Measurements from ENCODE around the gene PI4KA. TPM values are rescaled to one million over a fixed set of nuclear protein-coding genes. Genes with fewer than 3 reads are reported as not detected.

Gene PI4KA
- total RNA-seq, 1 experiment from 2014 or later: 71.6 TPM

DNA sequence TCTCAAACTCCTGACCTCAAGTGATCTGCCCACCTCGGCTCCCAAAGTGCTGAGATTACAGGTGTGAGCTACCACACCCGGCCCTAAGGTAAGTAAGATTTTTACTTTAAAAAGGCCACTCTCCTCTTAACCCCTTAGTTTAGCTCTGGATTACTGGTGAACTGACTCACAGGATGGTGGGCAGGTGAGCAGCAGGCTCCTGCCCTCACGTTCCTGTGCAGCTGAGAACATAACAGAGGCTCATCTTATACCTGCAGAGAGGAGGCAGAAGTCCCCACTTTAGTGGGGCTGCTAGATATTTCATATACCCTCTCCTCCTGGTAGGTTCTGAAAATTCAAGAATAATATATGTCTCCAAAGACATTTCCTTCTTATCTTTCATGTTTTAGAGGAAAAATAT is 101.8 kb downstream of the PI4KA start:
- DNase-seq (ENCODE audit: low spot score): no peak
- Histone ChIP-seq H3K4me3 (ENCODE audit: low read depth, low read length, poor library complexity, severe bottlenecking) (no peak overlapping the region), H3K36me3 (ENCODE audit: insufficient read depth, low read length, poor library complexity, severe bottlenecking) (peaks cover 5% of the 10 kb centered on the region), H3K27me3 (replicated peaks; ENCODE audit: insufficient read depth, low read depth, low read length, poor library complexity) (no peaks in the 10 kb centered on the region), H3K4me1 (ENCODE audit: insufficient read depth, low read length, poor library complexity, severe bottlenecking) (no peaks in the 10 kb centered on the region), H3K27ac (ENCODE audit: low read depth, low read length, poor library complexity, severe bottlenecking) (no peak overlapping the region), H3K9me3 (ENCODE audit: low read depth, low read length, poor library complexity, severe bottlenecking) (no peaks in the 10 kb centered on the region)
- CTCF ChIA-PET: no interaction called here
- BruUV-seq (replicated peaks): no TSS peak
- POLR2A ChIA-PET (ENCODE audit: low non-redundant PET): no interaction called here
- intact Hi-C loops (cut with micrococcal nuclease; ENCODE audit: unreplicated experiment): no loop called here
- no peak for TF ChIP-seq EZH2 (IDR thresholded peaks at IDR 0.05; ENCODE audit: borderline replicate concordance, low read depth, low read length, poor library complexity, severe bottlenecking)
- TF ChIP-seq, protein P1, sequence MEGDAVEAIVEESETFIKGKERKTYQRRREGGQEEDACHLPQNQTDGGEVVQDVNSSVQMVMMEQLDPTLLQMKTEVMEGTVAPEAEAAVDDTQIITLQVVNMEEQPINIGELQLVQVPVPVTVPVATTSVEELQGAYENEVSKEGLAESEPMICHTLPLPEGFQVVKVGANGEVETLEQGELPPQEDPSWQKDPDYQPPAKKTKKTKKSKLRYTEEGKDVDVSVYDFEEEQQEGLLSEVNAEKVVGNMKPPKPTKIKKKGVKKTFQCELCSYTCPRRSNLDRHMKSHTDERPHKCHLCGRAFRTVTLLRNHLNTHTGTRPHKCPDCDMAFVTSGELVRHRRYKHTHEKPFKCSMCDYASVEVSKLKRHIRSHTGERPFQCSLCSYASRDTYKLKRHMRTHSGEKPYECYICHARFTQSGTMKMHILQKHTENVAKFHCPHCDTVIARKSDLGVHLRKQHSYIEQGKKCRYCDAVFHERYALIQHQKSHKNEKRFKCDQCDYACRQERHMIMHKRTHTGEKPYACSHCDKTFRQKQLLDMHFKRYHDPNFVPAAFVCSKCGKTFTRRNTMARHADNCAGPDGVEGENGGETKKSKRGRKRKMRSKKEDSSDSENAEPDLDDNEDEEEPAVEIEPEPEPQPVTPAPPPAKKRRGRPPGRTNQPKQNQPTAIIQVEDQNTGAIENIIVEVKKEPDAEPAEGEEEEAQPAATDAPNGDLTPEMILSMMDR (conservative IDR thresholded peaks at IDR 0.05; ENCODE audit: low read depth, low read length): no peak

DNA sequence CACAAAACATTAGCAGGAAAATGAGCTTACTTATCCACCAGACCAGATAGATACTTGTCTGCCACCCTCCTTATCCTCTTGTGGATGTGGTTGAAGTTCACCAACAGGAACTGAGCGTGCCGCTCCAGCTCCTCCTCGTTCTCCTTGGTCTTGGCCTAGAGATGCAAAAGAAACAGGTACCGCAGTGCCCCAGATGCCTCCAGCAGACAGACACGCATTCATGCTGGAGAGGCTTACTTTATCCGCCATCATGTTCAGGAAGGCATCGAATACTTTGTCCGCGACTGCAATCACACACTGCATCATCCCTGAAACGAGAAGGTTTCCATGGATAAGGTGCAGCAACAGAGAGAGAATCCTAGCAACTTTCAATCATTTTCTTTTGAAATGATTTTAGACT is 105.7 kb downstream of the PI4KA start:
- CTCF ChIA-PET: no interaction called here
- BruUV-seq (replicated peaks): no TSS peak
- Histone ChIP-seq H3K27ac (ENCODE audit: low read depth, low read length, poor library complexity, severe bottlenecking) (no peak overlapping the region), H3K9me3 (ENCODE audit: low read depth, low read length, poor library complexity, severe bottlenecking) (no peaks in the 10 kb centered on the region), H3K36me3 (ENCODE audit: insufficient read depth, low read length, poor library complexity, severe bottlenecking) (peaks cover 5% of the 10 kb centered on the region), H3K27me3 (replicated peaks; ENCODE audit: insufficient read depth, low read depth, low read length, poor library complexity) (no peaks in the 10 kb centered on the region), H3K4me3 (ENCODE audit: low read depth, low read length, poor library complexity, severe bottlenecking) (no peak overlapping the region), H3K4me1 (ENCODE audit: insufficient read depth, low read length, poor library complexity, severe bottlenecking) (no peaks in the 10 kb centered on the region)
- TF ChIP-seq, protein P1 (conservative IDR thresholded peaks at IDR 0.05; ENCODE audit: low read depth, low read length): no peak
- TF ChIP-seq EZH2 (IDR thresholded peaks at IDR 0.05; ENCODE audit: borderline replicate concordance, low read depth, low read length, poor library complexity, severe bottlenecking): no peak
- intact Hi-C loops (cut with micrococcal nuclease; ENCODE audit: unreplicated experiment): no loop called here
- POLR2A ChIA-PET (ENCODE audit: low non-redundant PET): no interaction called here
- DNase-seq (ENCODE audit: low spot score): no peak

DNA sequence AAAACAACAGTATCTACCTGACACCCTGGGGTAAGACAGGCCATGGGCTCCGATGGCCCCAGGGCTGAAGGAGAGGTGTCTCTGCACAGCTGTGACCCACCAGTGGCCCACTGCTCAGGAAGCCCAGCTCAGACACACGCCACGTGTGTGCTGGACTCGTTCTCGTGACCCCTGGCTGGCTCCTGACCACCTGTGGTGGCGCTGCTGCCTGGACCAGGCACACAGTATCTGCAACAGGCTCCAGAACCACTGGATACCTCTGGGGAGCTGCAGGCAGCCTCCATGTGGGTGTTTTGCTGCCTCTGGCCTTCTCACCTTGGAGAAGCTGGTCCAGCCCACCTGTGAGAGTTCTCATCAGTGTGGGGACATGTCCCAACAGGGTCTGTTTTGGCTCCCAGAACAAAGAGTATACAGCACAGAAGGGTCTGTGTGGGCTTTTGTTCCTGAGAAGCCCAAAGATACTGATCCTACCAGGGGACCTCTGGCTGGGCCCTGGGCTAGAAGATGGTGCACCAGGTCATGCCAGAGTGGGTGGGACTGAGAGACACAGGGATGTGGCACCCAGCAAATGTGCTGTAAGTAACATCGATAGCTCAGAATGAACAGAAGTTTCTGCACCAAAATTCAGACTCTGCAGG is 106.4 kb downstream of the PI4KA start:
- Histone ChIP-seq H3K4me3 (ENCODE audit: low read depth, low read length, poor library complexity, severe bottlenecking) (no peak overlapping the region), H3K27ac (ENCODE audit: low read depth, low read length, poor library complexity, severe bottlenecking) (no peak overlapping the region), H3K9me3 (ENCODE audit: low read depth, low read length, poor library complexity, severe bottlenecking) (no peaks in the 10 kb centered on the region), H3K36me3 (ENCODE audit: insufficient read depth, low read length, poor library complexity, severe bottlenecking) (peaks cover 5% of the 10 kb centered on the region), H3K4me1 (ENCODE audit: insufficient read depth, low read length, poor library complexity, severe bottlenecking) (no peaks in the 10 kb centered on the region), H3K27me3 (replicated peaks; ENCODE audit: insufficient read depth, low read depth, low read length, poor library complexity) (no peaks in the 10 kb centered on the region)
- TF ChIP-seq, protein P1 (conservative IDR thresholded peaks at IDR 0.05; ENCODE audit: low read depth, low read length): no peak
- TF ChIP-seq EZH2 (IDR thresholded peaks at IDR 0.05; ENCODE audit: borderline replicate concordance, low read depth, low read length, poor library complexity, severe bottlenecking): no peak
- intact Hi-C loops (cut with micrococcal nuclease; ENCODE audit: unreplicated experiment): no loop called here
- no peak for DNase-seq (ENCODE audit: low spot score)
- BruUV-seq (replicated peaks): no TSS peak
- POLR2A ChIA-PET (ENCODE audit: low non-redundant PET): no interaction called here
- CTCF ChIA-PET: no interaction called here
